Mucosa of rectum (tissue), 2 donors: ENCODE data around the gene CD22.

ENCODE experiments used
- H3K27ac ChIP-seq, 2 donors: one replicate each; pipeline ENCODE4 v1.7.0; 2013; ENCODE audit warnings: inconsistent platforms in 2 of 2, low read depth in 2 of 2, low read length in 2 of 2
- H3K27me3 ChIP-seq, 2 donors: one replicate each; pipeline ENCODE4 v1.7.0; 2013; ENCODE audit warnings: low read length in 2 of 2; ENCODE audit not compliant: control insufficient read depth in 2 of 2, insufficient read depth in 2 of 2
- H3K36me3 ChIP-seq, 2 donors: one replicate each; pipeline ENCODE4 v1.7.0; 2013; ENCODE audit warnings: low read length in 2 of 2; ENCODE audit not compliant: control insufficient read depth in 2 of 2, insufficient read depth in 2 of 2
- H3K4me1 ChIP-seq, 2 donors: one replicate each; pipeline ENCODE4 v1.7.0; 2013; ENCODE audit warnings: low read length in 2 of 2, mild to moderate bottlenecking in 1 of 2; ENCODE audit not compliant: control insufficient read depth in 2 of 2, insufficient read depth in 2 of 2
- H3K4me3 ChIP-seq, 2 donors: one replicate each; pipeline ENCODE4 v1.7.0; 2013; ENCODE audit warnings: low read length in 2 of 2
- H3K9ac ChIP-seq, 2 donors: one replicate each; pipeline ENCODE4 v1.7.0; 2013; ENCODE audit warnings: low read length in 2 of 2, low read depth in 1 of 2, mild to moderate bottlenecking in 1 of 2
- H3K9me3 ChIP-seq, 2 donors: one replicate each; pipeline ENCODE4 v1.7.0; 2013; ENCODE audit warnings: low read length in 2 of 2; ENCODE audit not compliant: control insufficient read depth in 2 of 2
- donor health status: healthy.
- donor health status: Normal muscosa, but diverticular disease.

The CD22 gene

GRCh38 chr19:35304036-35304435 lies 25.0 kb upstream of the CD22 start:
- no peaks in the 10 kb centered on the region for H3K36me3 ChIP-seq
- no peak overlapping the region for H3K9ac ChIP-seq
- no peaks in the 10 kb centered on the region for H3K9me3 ChIP-seq

DNA sequence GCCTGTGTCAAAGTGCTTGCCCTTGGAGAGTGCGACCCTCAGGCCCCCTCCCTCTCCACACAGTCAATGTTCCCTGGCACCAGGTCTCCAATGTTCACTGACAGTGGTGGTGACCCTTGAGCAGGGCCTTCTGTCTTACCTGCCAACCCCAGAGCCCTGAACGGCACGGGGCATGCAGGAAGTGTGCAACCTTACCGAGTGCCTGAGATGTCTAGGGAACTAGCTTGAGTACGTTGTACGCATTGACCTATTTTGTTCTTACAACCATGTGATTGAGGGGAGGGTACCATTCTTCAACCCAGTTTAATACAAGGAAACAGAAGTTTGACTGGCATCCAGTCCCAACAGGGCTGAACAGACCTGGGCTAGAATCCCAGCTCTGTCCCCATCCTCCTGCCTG lies 23.8 kb upstream of the CD22 start:
- H3K4me3 ChIP-seq: no peak overlapping the region
- no peak overlapping the region for H3K9ac ChIP-seq
- no peak overlapping the region for H3K27ac ChIP-seq
- H3K27me3 ChIP-seq: no peaks in the 10 kb centered on the region
- no peaks in the 10 kb centered on the region for H3K4me1 ChIP-seq
- H3K9me3 ChIP-seq: no peaks in the 10 kb centered on the region
- no peaks in the 10 kb centered on the region for H3K36me3 ChIP-seq

More at GRCh38 chr19:35304036-35304435, 25.0 kb upstream of the CD22 start:
- H3K4me3 ChIP-seq: no peak overlapping the region
- H3K27me3 ChIP-seq: no peaks in the 10 kb centered on the region
- no peaks in the 10 kb centered on the region for H3K4me1 ChIP-seq
- no peak overlapping the region for H3K27ac ChIP-seq

- Histone ChIP-seq H3K9ac (no peak overlapping the region), H3K9me3 (no peaks in the 10 kb centered on the region), H3K4me1 (no peaks in the 10 kb centered on the region), H3K27me3 (no peaks in the 10 kb centered on the region), H3K4me3 (no peak overlapping the region), H3K27ac (no peak overlapping the region), H3K36me3 (no peaks in the 10 kb centered on the region)
Measured at GRCh38 chr19:35306473-35307246, 22.3 kb upstream of the CD22 start.

DNA sequence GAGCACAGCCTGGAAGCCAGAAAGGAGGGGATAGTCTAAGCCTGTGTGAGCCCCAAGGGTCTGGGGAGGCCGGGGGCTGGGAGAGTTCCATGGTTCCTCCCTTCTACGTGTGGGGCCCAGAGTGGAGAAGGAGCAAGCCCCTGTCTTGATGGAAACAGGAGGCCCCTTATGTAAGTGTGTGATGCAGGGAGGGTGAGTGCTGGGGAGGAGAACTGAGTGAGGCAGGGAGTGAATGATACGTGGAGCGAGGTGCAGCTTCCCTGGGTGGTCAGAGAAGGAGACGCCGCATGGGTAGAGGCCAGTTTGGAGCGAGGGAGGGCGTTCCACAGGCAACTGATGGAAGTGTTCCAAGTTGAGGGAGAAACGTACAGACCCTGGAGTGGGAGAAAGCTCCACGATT lies 21.1 kb upstream of the CD22 start:
- Histone ChIP-seq H3K36me3 (no peaks in the 10 kb centered on the region), H3K9ac (no peak overlapping the region), H3K9me3 (no peaks in the 10 kb centered on the region), H3K27me3 (no peaks in the 10 kb centered on the region), H3K27ac (no peak overlapping the region), H3K4me3 (no peak overlapping the region), H3K4me1 (no peaks in the 10 kb centered on the region)

GRCh38 chr19:35308910-35309309 lies 20.1 kb upstream of the CD22 start:
- Histone ChIP-seq H3K27me3 (no peaks in the 10 kb centered on the region), H3K4me1 (no peaks in the 10 kb centered on the region), H3K9me3 (no peaks in the 10 kb centered on the region), H3K27ac (no peak overlapping the region), H3K36me3 (no peaks in the 10 kb centered on the region), H3K4me3 (no peak overlapping the region), H3K9ac (no peak overlapping the region)

GRCh38 chr19:35309481-35310279 lies 19.3 kb upstream of the CD22 start:
- no peaks in the 10 kb centered on the region for H3K27me3 ChIP-seq
- no peaks in the 10 kb centered on the region for H3K4me1 ChIP-seq
- H3K36me3 ChIP-seq: no peaks in the 10 kb centered on the region
- H3K27ac ChIP-seq: no peak overlapping the region
- H3K9ac ChIP-seq: no peak overlapping the region
- H3K4me3 ChIP-seq: no peak overlapping the region
- no peaks in the 10 kb centered on the region for H3K9me3 ChIP-seq

DNA sequence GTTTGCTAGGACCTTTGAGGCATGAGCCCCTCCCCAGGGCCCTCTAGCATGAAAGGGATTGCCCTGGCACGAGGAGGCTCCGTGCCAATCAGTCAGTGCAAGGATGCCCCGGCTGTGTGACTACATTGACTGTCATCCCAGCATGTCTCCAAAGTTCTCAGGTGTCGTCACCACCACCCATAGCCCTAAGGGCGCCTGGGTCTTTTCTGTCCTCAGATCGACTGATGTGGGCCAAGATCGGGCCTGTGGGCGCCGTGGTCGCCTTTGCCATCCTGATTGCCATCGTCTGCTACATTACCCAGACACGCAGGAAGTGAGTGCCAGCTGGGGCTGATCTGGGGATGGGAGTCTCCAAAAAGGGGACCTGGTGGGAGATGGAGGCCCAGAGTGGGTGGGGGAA lies 18.7 kb upstream of the CD22 start:
- no peak overlapping the region for H3K4me3 ChIP-seq
- no peaks in the 10 kb centered on the region for H3K4me1 ChIP-seq
- no peaks in the 10 kb centered on the region for H3K27me3 ChIP-seq
- no peaks in the 10 kb centered on the region for H3K9me3 ChIP-seq
- no peak overlapping the region for H3K9ac ChIP-seq
- no peak overlapping the region for H3K27ac ChIP-seq
- H3K36me3 ChIP-seq: no peaks in the 10 kb centered on the region

GRCh38 chr19:35310811-35311465 lies 18.0 kb upstream of the CD22 start:
- Histone ChIP-seq H3K27me3 (no peaks in the 10 kb centered on the region), H3K36me3 (no peaks in the 10 kb centered on the region), H3K4me1 (no peaks in the 10 kb centered on the region), H3K27ac (no peak overlapping the region), H3K4me3 (no peak overlapping the region), H3K9me3 (no peaks in the 10 kb centered on the region), H3K9ac (no peak overlapping the region)

DNA sequence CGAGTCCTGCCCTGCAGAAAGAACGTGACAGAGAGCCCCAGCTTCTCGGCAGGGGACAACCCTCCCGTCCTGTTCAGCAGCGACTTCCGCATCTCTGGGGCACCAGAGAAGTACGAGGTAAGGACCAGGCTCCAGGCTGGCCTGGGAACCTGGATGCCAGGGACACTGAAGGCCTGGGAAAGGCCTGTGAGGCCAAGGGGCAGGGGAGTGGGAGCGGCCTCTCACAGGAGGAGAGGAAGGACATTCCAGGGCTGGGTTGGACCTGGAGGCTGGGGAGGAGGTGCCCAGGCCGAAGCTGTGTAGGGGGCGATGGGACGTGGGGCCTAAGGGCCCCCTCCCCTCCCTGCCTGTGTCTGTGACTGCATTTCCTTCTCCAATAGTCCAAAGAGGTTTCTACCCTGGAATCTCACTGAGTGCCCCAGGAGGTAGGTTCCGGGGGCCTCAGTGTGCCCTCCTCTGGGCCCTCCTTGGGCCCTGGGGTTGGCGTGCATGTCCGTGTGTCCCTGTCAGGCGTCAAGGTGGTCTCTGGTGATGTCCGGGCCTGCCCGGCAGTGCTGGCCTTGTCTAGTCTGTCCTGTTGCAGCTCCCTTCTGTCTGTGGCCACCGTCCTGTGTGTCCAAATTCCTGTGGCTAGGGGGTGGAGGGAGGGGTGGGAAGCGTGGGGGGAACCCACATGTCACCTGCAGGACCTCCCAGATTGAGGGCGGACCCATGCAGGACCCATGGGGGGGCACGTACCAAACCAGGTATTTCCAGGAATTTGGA lies 16.9 kb upstream of the CD22 start:
- no peaks in the 10 kb centered on the region for H3K4me1 ChIP-seq
- H3K4me3 ChIP-seq: no peak overlapping the region
- no peaks in the 10 kb centered on the region for H3K36me3 ChIP-seq

More for the DNA sequence above, 16.9 kb upstream of the CD22 start:
- Histone ChIP-seq H3K27ac (no peak overlapping the region), H3K9ac (no peak overlapping the region), H3K9me3 (no peaks in the 10 kb centered on the region), H3K27me3 (no peaks in the 10 kb centered on the region)
